GM21423 (cell line): Measurements from ENCODE around the gene KCNAB3.

Experiments
- ATAC-seq: cut with Tn5 transposase; IDR thresholded peaks from one replicate; pipeline ENCODE4 v1.9.1; 2021; ENCODE audit warnings: mild to moderate bottlenecking, moderate library complexity; ENCODE audit not compliant: unreplicated experiment

The KCNAB3 gene

DNA sequence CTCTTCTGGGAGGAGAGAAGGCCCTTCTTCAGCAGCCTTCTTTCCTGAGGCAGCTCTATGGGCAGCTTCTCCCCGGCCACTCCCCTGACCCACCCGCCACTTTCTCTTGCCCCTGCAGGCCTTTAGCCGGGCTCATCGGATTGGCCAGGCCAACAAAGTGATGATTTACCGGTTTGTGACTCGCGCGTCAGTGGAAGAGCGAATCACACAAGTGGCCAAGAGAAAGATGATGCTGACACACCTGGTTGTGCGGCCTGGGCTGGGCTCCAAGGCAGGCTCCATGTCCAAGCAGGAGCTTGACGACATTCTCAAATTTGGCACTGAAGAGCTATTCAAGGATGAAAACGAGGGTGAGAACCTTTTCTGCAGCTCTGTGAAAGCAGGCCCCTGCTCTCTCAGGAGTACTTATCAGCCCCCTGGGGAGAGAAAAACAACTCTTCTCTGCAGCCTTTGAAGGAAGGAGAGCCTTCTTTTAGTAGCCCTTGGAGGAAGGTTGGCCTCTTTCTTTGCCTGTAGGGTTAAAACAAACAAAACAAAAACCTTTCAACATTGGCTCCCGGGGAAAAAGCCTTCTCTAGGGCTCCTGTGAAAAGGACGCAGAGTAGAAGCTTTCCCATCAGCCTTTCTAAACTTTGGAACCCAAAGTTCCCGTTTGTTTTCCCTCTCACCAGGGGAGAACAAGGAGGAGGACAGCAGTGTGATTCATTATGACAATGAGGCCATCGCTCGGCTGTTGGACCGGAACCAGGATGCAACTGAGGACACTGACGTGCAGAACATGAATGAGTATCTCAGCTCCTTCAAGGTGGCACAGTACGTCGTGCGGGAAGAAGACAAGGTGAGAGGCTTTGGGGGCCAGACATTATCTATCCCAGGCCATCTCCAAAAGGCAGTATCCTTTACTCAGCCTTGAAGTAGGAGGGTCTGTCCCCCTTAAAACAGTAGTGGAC lies 26.2 kb downstream of the KCNAB3 start:
- ATAC-seq, result no peak

DNA sequence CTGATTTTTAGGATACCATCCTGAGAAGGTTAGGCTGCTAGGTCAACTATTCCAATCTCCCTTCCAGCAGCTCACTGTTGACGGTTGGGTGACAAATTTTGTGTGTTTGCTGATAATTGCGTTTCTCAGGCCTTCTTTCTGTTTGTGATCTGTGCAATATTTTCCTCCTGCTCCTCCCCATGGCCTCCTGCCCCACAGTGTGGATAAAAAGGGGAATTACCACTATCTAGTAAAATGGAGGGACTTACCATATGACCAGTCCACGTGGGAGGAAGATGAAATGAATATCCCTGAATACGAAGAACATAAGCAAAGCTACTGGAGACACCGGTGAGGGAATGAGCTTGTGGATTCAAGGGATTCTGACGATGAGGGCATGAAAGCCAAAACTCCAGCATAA lies 31.9 kb downstream of the KCNAB3 start:
- no peak for ATAC-seq

DNA sequence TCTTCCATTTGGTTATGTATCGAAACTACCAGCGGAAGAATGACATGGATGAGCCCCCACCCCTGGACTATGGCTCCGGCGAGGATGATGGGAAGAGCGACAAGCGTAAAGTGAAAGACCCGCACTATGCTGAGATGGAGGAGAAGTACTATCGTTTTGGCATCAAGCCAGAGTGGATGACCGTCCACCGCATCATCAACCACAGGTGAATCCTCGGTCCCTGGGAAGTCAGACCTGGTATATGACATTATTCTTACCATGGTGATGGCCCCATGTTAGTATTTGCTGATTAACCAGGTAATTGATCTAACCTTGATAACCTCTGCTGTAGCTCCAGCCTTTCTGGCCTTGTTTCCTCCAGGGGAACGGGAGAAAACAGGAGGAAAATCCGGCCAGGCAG lies 32.6 kb downstream of the KCNAB3 start:
- ATAC-seq, result no peak

GRCh38 chr17:7894866-7895265 lies 34.8 kb downstream of the KCNAB3 start:
- no peak for ATAC-seq

GRCh38 chr17:7894226-7894625 lies 35.4 kb downstream of the KCNAB3 start:
- no peak for ATAC-seq

GRCh38 chr17:7893187-7893880 lies 36.3 kb downstream of the KCNAB3 start:
- ATAC-seq, result no peak

DNA sequence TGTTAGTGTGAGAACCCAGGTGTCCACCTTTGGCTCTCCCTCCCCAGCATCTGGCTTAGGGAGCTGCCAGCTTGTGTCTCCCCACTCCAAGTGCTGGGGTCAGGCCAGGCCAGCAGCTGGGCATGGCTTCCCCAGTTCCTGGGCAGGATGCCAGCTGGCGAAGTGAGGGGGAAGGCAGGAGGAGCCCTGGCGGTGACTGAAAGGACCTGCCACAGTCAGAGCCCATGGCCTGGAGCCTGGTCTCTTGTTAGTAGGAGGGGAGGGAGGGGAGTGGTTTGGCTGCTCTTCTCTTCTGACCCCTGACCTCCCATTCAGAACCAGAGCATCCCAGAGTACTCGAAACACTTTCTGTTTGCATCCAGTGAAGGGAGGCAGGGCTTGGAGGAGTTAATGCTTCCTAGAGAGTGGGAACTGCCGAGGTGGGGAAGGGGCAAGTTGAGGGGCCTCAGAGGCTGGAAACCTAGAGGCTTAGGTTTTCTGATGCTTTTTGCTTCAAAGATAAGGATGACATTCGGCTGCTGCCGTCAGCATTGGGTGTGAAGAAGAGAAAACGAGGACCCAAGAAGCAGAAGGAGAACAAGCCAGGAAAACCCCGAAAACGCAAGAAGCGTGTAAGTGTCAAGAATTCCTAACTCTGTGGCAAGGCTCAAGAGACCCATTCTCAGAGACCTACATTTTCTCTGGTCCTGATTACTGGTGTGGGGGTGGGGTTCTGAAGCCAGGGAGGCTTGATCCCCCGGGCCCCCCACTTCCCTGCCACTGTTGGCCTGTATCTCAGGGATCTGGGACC lies 40.3 kb downstream of the KCNAB3 start:
- ATAC-seq, result no peak

DNA sequence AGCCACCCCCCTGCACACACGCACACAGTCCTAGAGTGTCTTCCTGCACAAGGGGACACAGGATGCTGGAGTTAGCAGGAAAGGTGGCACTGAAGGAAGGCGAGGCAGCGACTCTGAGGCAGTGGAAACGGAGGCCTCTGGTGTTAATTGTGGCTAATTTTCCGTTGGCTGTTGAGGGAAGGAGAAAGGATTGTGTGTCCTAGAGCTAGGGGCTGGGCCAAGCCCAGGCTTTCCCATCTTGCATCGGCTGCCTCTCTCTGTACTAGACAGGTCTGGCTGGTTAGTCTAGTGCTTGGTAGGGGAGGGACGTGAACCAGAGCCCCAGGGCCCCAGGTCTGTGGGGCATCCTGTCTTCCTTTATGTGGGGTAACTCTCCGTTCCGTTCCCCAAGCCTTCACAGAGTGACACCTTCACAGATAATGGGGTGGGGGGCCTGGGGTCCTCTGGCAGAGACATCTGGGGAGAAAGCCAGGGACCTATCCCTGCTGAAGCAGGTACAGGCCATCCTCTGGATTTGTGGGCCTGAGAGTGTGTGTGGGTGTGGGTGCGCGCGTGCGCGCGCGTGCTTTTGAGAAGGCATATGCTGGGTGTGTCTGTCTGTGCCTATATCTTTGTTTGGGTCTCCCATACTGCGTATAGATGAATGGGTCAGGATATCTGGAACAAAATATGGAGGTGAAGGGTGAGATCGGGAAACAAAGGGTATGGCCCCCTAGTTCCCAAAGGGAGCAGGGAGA lies 41.3 kb downstream of the KCNAB3 start, which contains the start of gene CHD3:
Gene CHD3, plus strand, starts transcription at position 606 of the 737 bp plus-strand sequence. CDS start 212 bp downstream, outside the sequence.
- ATAC-seq, result no peak

GRCh38 chr17:7887482-7888183 lies 42.0 kb downstream of the KCNAB3 start:
- peak; percentile 44 for ATAC-seq

DNA sequence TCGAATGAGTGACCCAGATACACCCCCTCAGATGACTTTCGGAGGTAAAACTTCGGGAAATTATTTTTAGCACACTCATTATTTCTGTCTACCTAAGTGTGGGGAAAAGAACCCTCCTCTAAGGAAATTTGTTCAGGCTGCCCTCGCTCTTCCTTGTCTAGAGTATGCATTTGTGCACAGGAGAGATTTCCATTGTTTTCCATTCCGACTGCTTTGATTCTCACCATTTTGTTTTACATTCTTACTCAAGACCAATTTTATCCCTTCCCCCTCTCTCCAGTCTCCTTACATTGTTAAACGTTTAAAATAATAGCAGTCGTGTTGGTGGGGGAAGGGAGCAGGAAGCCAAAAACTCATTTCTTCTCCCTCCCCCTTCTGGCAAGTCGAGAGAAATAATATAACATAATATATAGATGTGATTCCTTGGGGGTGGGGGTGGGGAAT lies 42.6 kb downstream of the KCNAB3 start:
- no peak for ATAC-seq

- no peak for ATAC-seq
These were observed 43.2 kb downstream of the KCNAB3 start for GRCh38 chr17:7886227-7887037.

- ATAC-seq, result peak; percentile 33
These were observed 44.1 kb downstream of the KCNAB3 start for GRCh38 chr17:7885367-7886226.

DNA sequence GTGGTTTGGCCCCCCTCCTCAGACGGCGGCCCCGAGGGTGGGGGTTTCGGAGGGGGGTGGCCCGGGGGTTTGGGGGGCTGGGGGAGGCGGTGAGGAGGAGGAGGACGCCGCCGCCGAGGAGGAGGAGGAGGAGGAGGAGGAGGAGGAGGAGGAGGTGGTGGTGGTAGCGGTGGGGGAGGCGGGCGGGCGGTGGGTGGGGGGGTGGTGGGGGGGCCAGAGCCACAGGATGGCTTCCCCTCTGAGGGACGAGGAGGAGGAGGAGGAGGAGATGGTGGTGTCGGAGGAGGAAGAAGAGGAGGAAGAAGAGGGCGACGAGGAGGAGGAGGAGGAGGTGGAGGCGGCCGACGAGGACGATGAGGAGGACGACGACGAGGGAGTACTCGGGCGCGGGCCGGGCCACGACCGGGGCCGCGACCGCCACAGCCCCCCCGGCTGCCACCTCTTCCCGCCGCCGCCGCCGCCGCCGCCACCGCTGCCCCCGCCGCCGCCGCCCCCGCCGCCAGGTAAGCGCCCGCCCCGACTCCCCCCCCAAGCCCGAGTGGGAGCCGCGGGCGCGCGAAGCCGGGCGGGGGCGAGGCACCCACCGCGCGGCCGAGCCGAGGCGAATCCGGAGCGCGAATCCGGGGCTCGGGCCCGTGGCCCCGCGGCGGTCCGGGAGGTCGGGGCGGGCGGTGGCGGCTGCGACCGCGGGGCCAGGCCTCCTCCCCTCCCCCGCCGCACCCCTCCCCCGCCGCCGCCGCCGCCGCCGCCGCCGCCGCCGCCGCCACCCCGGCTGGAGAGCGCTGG lies 44.9 kb downstream of the KCNAB3 start:
- no peak for ATAC-seq

DNA sequence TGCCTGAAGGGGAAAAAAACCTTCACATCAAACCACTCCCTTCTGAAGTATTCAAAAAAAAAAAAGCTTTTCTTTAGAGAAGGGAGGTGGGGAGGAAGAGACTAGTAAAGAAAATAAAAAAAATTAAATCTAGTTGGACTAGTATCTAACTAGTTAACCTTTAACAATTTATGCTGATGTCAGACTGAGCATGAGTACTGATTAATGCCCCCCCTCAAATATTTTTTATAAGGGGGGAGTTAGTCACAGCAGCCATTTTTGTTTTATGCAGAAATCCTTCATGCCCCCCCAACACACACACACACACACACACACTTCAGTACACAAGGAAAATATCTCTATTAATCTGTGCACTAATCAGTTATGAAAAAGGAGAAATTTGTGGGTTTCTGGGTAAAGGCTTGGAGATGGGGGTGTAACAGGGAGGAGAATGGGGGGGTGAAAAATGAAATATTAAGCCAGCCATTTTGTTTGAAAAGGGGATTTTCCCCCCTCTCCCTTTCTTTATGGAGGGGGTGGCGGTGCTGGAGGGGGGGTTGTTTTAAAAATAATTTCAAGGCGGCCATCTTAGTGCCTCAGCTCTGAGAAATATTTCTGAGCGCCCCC lies 45.8 kb downstream of the KCNAB3 start:
- ATAC-seq, result no peak

GRCh38 chr17:7882629-7883028 lies 47.0 kb downstream of the KCNAB3 start:
- no peak for ATAC-seq

DNA sequence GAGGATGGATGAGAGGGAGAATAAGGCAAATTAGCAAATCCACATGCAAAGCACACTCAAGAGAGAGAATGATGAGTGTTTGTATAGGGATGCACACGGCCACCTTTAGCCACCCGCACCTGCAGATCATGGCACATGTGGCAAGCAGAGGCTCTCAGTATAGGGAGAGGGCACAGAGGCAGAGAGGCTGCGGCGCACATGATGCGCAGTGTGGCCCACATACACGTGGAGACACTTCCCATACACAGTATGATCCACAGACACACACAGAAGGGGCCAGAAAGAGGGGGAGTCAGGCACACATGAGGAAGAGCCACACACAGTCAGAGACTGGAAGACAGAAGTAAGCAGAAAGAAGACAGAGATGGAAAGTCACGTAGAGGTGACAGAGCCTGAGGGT lies 47.6 kb downstream of the KCNAB3 start:
- no peak for ATAC-seq
